ENCODE data around the gene OBSCN.

The OBSCN gene

GRCh38 chr1:228190778-228191177, 17.1 kb upstream of the OBSCN start:
- DNase-seq = no peak

- no peak for DNase-seq
Measured at GRCh38 chr1:228194436-228194835, 13.4 kb upstream of the OBSCN start.

GRCh38 chr1:228194921-228195812, 12.7 kb upstream of the OBSCN start:
- DNase-seq = no peak

GRCh38 chr1:228197555-228198147, 10.2 kb upstream of the OBSCN start:
- no peak for DNase-seq

- DNase-seq = no peak
Measured at GRCh38 chr1:228198977-228199590, 8.8 kb upstream of the OBSCN start.

GRCh38 chr1:228204958-228205357, 2.9 kb upstream of the OBSCN start:
- no peak for DNase-seq

- DNase-seq = no peak
Measured at GRCh38 chr1:228205526-228206436, 2.1 kb upstream of the OBSCN start.

GRCh38 chr1:228206582-228207351, 1.1 kb upstream of the OBSCN start:
- DNase-seq = no peak

GRCh38 chr1:228207381-228207810, 448 bp upstream of the OBSCN start:
- DNase-seq = no peak

GRCh38 chr1:228208831-228209551, 1.1 kb downstream of the OBSCN start:
- DNase-seq = no peak

GRCh38 chr1:228209657-228210056, 1.8 kb downstream of the OBSCN start:
- DNase-seq = no peak

- DNase-seq = no peak
Measured at GRCh38 chr1:228210076-228210651, 2.3 kb downstream of the OBSCN start.

- DNase-seq = no peak
Measured at GRCh38 chr1:228210712-228211530, 3.1 kb downstream of the OBSCN start.

- no peak for DNase-seq
Measured at GRCh38 chr1:228211531-228212414, 3.9 kb downstream of the OBSCN start.

GRCh38 chr1:228212415-228212965, 4.6 kb downstream of the OBSCN start:
- no peak for DNase-seq

GRCh38 chr1:228212966-228213844, 5.4 kb downstream of the OBSCN start:
- peak; percentile 75 for DNase-seq

Measured in NCI-H2171 treated with DMSO at 0.1 percent for 48 hours (cell line).